Measurements from ENCODE around the gene LYSMD3. TPM values are rescaled to one million over a fixed set of nuclear protein-coding genes. Genes with fewer than 3 reads are reported as not detected.

Gene LYSMD3
- total RNA-seq, 4 donors from 2014 or later, result 6.4 to 13.7 (median 8.4) TPM

DNA sequence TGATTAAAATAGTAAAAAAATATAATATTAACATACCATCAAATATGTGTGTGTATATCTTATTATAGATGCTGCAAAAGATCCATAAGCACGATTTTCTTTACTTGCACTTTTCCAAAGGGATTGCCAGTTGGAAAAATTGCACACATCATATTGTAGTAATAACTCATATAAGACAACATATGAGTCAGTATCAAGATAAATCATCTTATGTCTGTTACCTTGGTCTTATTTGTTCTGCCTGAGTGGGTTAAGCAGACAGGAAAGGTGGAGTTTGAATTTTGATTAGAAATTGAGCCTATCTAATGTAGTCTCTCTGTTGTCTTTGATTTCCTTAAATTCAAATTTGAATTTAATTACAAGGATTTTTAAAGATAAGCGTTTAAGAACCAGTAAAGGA lies 24.6 kb downstream of the LYSMD3 start:
- no peak for DNase-seq (ENCODE audit: low spot score in 2 of 2)
- Histone ChIP-seq H3K9me3 (no peaks in the 10 kb centered on the region), H3K27ac (no peak overlapping the region), H3K27me3 (no peaks in the 10 kb centered on the region), H3K4me1 (no peaks in the 10 kb centered on the region), H3K36me3 (no peaks in the 10 kb centered on the region), H3K4me3 (no peak overlapping the region)
- whole genome bisulfite sequencing, result 88% methylated on average over 2 of the region's 2 CpGs
- TF ChIP-seq POLR2A (IDR thresholded peaks at IDR 0.05) (no peak), POLR2AphosphoS5 (IDR thresholded peaks at IDR 0.05) (no peak), EP300 (IDR thresholded peaks at IDR 0.05) (no peak)
- TF ChIP-seq, protein P1, sequence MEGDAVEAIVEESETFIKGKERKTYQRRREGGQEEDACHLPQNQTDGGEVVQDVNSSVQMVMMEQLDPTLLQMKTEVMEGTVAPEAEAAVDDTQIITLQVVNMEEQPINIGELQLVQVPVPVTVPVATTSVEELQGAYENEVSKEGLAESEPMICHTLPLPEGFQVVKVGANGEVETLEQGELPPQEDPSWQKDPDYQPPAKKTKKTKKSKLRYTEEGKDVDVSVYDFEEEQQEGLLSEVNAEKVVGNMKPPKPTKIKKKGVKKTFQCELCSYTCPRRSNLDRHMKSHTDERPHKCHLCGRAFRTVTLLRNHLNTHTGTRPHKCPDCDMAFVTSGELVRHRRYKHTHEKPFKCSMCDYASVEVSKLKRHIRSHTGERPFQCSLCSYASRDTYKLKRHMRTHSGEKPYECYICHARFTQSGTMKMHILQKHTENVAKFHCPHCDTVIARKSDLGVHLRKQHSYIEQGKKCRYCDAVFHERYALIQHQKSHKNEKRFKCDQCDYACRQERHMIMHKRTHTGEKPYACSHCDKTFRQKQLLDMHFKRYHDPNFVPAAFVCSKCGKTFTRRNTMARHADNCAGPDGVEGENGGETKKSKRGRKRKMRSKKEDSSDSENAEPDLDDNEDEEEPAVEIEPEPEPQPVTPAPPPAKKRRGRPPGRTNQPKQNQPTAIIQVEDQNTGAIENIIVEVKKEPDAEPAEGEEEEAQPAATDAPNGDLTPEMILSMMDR (IDR thresholded peaks at IDR 0.05), result no peak

DNA sequence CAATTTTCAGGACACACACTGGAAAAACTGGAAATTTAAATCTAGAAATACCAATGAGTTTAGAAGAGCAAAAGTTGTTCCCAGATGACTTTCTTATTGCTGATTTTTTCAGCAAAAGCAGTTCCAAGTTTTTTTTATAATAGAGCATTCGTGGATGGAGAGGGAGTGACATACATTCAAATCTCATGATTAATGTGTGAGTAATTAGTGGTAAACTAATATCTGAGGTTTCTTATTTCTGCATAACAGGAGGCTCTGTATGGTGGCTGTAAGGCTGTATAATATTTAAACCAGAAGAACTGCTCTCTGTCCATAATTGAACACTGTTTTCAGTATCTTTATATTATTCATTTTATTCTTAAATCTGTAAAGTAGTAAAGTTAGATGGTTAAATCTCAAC lies 25.8 kb downstream of the LYSMD3 start:
- Histone ChIP-seq H3K9me3 (no peaks in the 10 kb centered on the region), H3K27ac (no peak overlapping the region), H3K27me3 (no peaks in the 10 kb centered on the region), H3K36me3 (no peaks in the 10 kb centered on the region), H3K4me3 (no peak overlapping the region), H3K4me1 (no peaks in the 10 kb centered on the region)
- 50% methylated on average over 1 of the region's 1 CpG for WGBS
- TF ChIP-seq POLR2A (IDR thresholded peaks at IDR 0.05) (no peak), EP300 (IDR thresholded peaks at IDR 0.05) (no peak), POLR2AphosphoS5 (IDR thresholded peaks at IDR 0.05) (no peak)
- TF ChIP-seq, protein P1 (IDR thresholded peaks at IDR 0.05), result no peak
- no peak for DNase-seq (ENCODE audit: low spot score in 2 of 2)

DNA sequence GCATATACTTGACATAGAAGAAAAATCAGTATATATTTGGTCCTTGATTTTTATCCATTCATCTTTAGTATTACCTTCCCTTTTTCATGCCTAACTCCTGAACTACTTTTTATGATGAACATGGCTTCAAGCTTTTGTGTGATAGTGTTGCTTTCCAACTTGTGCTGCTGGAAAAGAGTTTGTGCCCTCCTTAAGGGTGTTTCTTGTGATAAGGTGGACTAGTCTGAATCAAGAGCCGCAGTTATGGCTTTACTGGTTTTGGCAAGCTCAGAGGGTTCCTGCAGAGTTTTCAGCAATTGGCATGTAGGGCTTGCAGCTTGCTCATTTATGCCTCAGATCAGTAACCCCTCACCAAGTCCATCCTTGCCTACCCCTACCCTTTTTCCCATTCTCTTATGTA lies 34.2 kb downstream of the LYSMD3 start:
- no peaks in the 10 kb centered on the region for H3K27me3 ChIP-seq
- no peaks in the 10 kb centered on the region for H3K9me3 ChIP-seq
- H3K27ac ChIP-seq, result no peak overlapping the region
- no peak for DNase-seq (ENCODE audit: low spot score in 2 of 2)
- no peak overlapping the region for H3K4me3 ChIP-seq
- no peaks in the 10 kb centered on the region for H3K4me1 ChIP-seq
- H3K36me3 ChIP-seq, result peaks cover 2% of the 10 kb centered on the region
- 91% methylated on average over 1 of the region's 1 CpG for WGBS
- TF ChIP-seq, protein P1 (IDR thresholded peaks at IDR 0.05), result no peak
- TF ChIP-seq EP300 (IDR thresholded peaks at IDR 0.05) (no peak), POLR2A (IDR thresholded peaks at IDR 0.05) (no peak), POLR2AphosphoS5 (IDR thresholded peaks at IDR 0.05) (no peak)

DNA sequence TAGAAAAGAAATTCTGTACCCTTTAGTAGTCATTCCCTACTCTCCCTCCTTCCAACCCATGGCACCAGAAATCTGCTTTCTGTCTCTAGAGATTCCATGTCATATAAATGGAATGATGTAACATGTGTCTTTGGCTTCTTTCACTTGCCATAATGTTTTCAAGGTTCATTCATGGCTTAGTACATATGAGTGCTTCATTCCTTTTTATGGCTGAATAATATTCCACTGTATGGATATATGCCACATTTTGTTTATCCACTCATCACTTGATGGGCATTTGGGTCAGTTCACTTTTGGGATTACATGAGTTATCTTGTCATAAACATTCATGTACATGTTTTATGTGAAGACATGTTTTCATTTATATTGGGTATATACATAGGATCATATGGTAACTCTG lies 35.3 kb downstream of the LYSMD3 start:
- no peak for DNase-seq (ENCODE audit: low spot score in 2 of 2)
- Histone ChIP-seq H3K4me3 (no peak overlapping the region), H3K27ac (no peak overlapping the region), H3K27me3 (no peaks in the 10 kb centered on the region), H3K36me3 (peaks cover 2% of the 10 kb centered on the region), H3K9me3 (no peaks in the 10 kb centered on the region), H3K4me1 (no peaks in the 10 kb centered on the region)
- TF ChIP-seq, protein P1 (IDR thresholded peaks at IDR 0.05), result no peak
- TF ChIP-seq EP300 (IDR thresholded peaks at IDR 0.05), result no peak
- no peak for TF ChIP-seq POLR2AphosphoS5 (IDR thresholded peaks at IDR 0.05)
- no peak for TF ChIP-seq POLR2A (IDR thresholded peaks at IDR 0.05)

DNA sequence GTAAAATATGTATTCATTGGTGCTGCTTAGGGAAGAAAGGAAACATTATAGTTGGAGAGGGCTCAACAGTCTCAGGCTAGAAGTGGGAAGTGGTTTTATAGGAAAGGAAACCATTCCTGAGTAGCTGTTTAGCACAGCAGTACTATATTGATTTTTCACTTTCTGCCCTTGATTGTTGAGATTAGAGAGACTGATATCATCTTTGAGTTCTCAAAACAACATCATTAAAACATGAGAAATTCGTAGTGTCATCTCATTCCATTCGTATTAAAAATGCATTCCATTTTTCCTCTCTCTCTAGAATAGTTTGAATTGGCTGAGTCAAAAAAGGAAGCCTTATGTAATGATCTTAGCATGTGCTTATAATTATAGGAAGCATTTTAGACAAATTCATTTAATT lies 40.6 kb downstream of the LYSMD3 start:
- H3K4me1 ChIP-seq, result no peaks in the 10 kb centered on the region
- WGBS, result 26% methylated on average over 2 of the region's 2 CpGs
- DNase-seq (ENCODE audit: low spot score in 2 of 2), result no peak
- no peaks in the 10 kb centered on the region for H3K27me3 ChIP-seq
- TF ChIP-seq, protein P1 (IDR thresholded peaks at IDR 0.05), result no peak
- no peak for TF ChIP-seq EP300 (IDR thresholded peaks at IDR 0.05)
- no peak for TF ChIP-seq POLR2A (IDR thresholded peaks at IDR 0.05)
- no peak for TF ChIP-seq POLR2AphosphoS5 (IDR thresholded peaks at IDR 0.05)
- no peak overlapping the region for H3K27ac ChIP-seq
- no peak overlapping the region for H3K4me3 ChIP-seq
- H3K36me3 ChIP-seq, result no peaks in the 10 kb centered on the region
- no peaks in the 10 kb centered on the region for H3K9me3 ChIP-seq
